GM19035 (cell line): ENCODE measurements around the gene SEMA5B.

Experiments used
- ATAC-seq: cut with Tn5 transposase; IDR thresholded peaks from one replicate; pipeline ENCODE4 v1.9.1; 2021; ENCODE audit not compliant: unreplicated experiment

The SEMA5B gene

GRCh38 chr3:123026565-123027291 is 835 bp downstream of the SEMA5B start:
- ATAC-seq, result no peak

DNA sequence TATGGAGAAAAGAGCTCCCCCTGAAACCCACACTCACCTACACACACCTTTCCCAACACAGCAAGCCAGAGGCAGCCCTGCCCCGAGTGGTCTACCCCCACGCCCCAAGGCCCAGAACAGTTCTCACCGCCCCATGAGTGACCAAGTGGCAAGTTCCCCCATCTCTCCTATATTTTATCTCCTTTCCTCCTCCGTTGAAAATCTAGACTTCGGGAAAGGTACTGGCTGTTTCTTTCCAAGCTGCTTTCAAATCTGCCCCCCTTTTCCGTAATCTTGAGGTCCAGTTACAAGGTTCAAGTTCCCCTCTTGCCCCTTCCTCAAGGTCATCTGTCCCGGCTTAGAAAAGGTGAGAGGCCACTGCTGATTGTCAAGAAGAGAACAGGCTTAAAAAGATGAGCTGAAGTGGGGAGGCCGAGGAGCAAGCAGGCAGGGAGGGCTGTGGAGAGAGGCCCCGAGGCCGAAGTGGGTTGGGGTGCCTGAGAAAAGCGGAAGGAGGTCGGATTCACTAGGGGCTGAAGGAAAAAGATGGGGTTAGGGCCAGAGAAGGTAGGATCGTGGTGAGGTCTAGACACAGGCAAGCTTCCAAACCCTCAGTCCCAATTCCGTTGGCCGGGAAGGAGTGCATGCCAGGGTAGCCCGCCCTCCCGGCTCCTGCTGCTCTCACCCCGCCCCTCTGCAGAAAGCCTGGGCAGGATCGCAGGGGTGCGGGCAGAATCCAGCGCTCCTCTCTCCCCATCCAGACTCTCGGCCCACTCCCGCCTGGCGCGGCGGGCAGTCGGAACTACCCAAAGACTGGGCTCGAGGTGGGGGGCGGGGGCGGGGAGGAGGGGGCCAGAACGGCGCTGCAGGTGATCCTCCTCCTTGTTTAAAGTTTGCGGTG is 1.7 kb downstream of the SEMA5B start:
- ATAC-seq, result no peak

GRCh38 chr3:123024056-123024455 is 3.5 kb downstream of the SEMA5B start:
- no peak for ATAC-seq

DNA sequence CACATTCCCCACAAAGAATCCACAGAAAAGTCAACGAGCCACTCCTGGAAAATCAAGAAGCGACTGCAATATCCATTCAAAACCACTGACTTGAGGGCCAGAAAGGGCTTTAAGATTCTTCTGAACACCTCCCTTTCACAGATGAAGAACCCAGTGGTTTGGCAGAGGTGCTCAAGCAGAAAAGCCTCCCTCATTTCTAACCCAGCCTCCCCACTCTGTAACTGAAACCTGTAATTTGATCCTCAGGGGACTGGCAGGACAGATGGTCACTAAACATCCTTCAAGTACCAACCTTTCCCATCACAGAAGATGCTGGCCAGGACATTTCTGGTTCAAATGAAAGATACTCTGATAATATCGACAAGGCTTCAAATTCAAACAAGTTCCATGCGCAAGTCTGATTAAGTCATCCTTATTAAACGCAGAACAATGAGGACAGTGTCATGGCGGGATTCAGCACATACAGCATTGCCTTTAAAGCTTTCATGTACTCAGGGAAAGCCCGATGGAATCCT is 5.5 kb downstream of the SEMA5B start:
- ATAC-seq, result no peak

GRCh38 chr3:123021388-123021787 is 6.2 kb downstream of the SEMA5B start:
- no peak for ATAC-seq

- no peak for ATAC-seq
Observed at GRCh38 chr3:123020709-123021108, 6.9 kb downstream of the SEMA5B start.

DNA sequence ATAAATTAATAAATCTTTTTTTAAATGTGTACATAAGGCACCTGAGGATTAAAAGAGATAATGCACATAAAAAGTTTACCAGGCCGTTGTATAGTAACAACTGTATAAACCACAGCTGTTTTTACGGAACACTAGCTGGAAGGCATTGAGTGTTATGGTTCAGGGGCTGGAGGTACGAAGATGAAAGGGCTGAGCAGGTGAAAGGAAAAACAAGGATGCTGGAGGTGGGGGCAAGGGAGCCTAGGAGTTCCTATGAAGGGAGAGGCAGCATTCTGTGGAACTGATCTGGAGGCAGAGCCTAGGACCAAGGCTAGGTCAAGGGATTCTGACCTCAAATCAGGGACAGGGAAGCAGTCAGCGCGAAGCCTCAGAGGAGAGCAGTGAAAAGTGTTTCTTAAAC is 8.0 kb downstream of the SEMA5B start:
- ATAC-seq, result no peak

DNA sequence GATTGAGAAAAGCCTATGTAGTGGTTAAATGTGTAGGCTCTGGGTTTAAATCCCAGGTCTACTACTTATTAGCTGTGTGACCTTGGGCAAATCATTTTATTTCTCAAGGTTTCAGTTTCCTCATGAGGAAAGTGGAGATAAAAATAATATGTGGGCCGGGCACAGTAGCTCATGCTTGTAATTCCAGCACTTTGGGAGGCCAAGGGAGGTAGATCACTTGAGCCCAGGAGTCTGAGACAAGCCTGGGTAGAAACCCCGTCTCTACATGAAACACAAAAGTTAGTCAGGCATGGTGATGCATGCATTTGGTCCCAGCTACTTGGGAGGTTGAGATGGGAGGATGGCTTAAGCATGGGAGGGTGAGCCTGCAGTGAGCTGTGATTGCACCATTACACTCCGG is 8.4 kb downstream of the SEMA5B start:
- ATAC-seq, result no peak

- no peak for ATAC-seq
Observed at GRCh38 chr3:123018683-123019082, 8.9 kb downstream of the SEMA5B start.

GRCh38 chr3:123015596-123015995 is 12.0 kb downstream of the SEMA5B start:
- no peak for ATAC-seq

- ATAC-seq, result no peak
Observed at GRCh38 chr3:123013876-123014275, 13.7 kb downstream of the SEMA5B start.

DNA sequence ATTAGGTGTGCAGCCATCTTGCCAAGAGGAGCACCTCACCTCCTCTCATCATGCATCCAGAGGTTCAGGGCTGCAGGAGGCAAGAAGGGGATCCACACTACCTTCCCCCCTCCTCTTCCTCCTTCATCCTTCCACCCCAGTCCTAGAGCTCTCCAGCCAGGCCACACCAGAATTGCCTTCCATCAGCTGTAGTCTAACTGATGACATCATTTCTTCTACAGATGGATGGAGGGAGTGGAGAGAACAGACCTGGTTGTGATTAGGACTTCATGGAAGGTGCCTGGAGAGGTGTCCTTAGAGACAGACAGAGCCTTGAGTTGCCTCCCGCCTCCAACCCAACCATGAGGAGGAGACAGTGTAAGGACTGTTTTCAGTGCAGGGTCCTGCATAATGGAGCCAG is 14.9 kb downstream of the SEMA5B start:
- no peak for ATAC-seq

GRCh38 chr3:123011447-123011846 is 16.1 kb downstream of the SEMA5B start:
- ATAC-seq, result no peak

- ATAC-seq, result no peak
Observed at GRCh38 chr3:123008840-123009239, 18.7 kb downstream of the SEMA5B start.

DNA sequence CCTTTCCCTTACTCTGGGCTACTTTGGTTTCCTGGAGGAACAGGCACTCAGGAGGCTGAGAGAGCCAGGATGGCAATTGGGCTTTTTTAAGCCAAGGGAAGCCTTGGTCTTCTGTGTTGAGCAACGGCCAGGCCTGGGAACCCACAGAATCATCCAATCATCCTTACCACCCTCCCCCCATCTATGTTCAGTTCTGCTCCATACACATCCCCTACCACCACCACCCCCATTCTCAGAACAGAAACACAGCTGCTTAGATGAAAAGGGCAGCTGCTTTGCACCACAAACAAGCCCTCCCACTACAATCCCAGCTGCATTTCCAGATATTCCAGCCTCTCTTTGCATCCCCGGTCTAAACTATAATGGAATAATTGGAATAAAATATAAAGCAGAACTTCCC is 21.0 kb downstream of the SEMA5B start:
- ATAC-seq, result no peak

- no peak for ATAC-seq
Observed at GRCh38 chr3:123005291-123005690, 22.3 kb downstream of the SEMA5B start.

GRCh38 chr3:123004201-123004918 is 23.2 kb downstream of the SEMA5B start:
- no peak for ATAC-seq

- no peak for ATAC-seq
Observed at GRCh38 chr3:123002749-123003497, 24.6 kb downstream of the SEMA5B start.

DNA sequence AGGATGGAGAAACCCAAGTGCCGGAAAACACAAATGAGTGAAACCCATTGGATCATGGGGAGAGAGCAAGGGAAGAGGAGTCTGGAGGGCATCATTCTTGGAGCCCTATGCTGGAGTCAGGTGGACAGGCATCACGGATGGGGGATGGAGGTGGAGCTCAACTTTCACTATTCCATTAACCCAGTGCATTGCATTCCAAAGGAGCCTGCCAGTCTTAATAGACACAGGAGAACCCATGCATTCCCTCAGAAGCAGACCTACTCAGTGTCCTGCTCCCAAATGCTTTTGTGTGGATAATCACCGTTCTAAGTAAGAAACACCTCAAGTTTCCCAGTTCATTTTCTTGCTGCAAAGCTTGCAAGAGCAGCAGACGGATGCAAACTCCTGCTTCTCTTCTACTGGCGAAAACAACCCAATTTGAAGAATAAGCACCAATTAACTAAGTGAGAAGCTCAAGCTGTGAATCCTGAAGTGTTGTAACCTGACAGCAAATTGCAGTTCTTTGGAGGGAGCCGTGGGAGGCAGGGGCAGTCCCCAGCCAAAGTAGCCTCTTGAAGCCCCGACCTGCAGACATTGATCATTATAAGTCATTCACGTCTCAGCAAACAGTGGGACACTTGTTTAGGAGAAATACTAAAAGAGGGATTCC is 25.3 kb downstream of the SEMA5B start:
- no peak for ATAC-seq

DNA sequence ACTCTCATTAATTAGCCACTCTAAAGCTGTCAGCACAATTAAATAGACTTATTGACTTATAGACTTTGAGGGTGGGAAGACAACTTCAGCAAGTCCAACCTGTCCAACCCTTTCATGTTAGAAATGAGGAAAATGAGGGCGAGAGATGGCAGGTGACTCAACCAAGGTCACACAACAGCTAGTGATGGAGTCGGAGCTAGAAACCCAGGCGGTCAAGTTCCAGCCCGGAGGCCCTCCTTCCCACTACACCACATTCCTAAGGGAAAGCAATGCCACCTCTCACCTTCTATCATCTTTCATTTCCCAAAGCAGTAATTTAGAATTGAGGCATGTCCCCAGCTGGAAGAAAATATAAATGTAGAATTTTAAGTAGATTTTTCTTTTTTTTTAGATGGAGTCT is 28.7 kb downstream of the SEMA5B start:
- no peak for ATAC-seq
